Measurements from ENCODE around the gene MRNIP.

Gene MRNIP

DNA sequence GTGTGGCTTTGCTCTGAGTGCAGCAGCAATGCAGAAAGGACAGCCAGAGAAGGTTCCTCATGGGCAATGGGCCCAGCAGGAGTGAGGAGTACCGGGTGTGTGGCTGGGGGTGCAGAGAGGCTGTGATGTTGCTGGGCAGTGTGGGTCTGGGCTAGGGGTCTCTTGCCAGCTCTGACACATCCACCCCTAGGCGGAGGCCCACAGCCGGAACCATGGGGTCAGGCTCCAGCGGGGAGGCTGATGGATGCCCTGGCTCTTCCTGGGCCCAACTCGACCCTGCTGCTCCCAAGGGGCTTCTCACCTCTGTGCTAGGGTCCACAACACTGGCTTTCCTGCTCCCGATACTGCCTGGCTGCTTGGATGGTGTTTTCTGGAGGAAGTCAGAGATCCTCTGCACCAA is 29.2 kb upstream of the MRNIP start:
- no peak for DNase-seq (ENCODE audit: low read depth)

DNA sequence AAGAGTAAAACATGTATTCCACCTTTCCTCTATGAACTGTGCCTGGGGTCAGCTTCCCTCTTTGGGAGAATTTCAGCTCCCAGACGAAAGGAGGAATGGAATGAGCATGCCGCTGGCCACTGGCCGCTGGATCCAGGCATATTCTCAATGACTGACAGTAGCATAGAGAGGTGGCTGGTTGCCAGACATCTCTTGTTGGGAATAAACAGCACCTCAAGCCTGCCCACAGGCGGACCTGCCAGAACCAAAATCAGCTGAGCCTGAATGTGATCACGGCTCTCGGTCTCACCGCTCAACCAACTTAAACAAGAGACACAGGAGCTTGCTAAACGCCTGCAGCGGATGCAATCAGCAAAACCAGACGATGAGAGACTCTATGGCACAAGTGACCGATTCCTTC is 28.5 kb upstream of the MRNIP start:
- DNase-seq (ENCODE audit: low read depth): no peak

DNA sequence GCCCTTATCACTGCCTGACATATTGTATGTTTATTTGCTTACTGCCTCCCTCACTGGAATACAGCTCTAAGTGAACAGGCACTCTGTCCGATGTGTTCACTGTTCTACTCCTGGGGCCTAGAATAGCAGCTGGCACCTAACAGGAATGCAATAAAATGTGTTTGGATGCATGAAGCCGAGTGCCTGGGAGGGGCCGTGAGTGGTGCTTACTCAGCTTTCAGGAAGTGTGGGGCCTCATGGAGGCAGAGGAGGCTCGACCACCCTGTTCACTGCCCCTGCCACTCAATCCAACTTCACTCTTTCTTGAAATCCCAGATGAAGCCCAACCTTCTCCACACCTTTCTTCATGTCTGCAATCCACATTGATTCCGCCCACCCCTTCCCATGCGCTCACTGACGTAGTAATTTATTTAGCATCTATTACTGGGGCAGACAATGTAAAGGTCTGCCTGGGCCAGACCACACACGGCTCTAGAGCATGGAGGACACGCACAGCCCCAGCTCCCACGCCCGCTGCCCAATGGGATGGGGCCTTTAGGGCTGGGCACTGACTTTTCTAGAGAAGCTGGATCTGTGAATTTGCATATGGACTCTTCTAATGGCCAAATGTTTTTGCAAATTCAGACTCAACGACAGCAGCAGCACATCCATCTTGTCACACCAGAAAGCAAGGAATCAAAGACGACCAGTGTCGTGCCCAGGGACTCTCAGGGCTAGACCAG is 27.7 kb upstream of the MRNIP start:
- no peak for DNase-seq (ENCODE audit: low read depth)

DNA sequence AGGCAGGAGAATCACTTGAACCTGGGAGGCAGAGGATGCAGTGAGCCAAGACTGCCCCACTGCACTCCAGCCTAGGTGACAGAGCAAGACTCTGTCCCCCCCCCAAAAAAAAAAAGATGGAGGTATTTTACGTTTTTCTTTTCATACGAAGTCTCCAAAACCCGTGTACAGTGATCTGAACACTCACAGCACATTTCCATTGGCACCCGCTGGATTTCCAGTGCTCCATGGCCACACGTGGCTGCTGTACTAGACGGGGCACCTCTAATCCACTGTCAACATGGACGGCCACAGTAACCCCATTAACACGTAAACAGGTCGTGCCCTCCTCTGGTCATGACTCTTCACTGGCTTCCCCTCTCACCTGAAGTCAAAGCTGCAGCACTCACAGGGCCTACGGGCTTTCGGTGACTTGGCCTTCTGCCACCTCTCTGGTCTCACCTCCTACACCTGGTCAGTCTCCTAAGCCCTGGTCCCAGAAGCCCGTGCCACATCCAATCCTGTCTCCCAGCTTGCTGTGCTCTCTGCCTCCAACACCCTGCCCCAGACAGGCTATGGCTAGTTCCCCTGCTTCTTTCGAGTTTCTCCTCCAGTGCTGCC is 27.0 kb upstream of the MRNIP start:
- DNase-seq (ENCODE audit: low read depth): no peak

DNA sequence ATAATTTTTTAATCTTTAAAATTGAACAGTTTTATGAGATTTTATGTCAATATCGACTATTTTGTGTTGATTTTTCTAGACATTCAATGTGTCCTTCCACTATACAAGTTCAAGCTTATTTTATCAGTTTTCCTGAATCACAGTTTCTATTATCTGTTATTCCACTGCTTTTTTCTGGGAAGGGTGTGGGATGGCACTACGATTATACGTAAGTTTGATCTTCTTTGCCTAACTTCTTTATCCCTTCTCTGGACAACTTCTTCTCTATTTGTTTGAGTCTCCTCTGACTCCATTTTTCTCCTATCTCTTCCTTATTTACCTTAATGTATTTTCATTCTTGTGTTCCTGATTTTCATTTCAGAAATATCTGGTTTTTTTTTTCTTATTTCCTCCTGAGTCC is 24.5 kb upstream of the MRNIP start:
- no peak for DNase-seq (ENCODE audit: low read depth)

DNA sequence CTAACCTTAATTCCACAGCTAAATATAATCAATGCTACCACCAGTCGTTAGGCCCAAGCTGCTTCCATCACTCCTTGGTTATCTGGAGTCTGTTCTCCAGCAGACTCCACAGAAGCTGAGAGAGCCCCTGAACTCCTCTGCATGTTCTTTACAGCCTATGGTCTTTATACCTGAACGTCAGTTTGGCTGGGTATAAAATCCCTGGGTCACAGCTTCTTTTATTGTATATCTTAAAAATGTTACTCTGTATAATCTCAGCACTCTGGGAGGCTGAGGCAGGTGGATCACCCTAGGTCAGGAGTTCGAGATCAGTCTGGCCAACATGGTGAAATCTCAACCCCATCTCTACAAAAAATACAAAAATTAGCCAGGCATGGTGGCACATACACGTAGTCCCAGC is 23.7 kb upstream of the MRNIP start:
- no peak for DNase-seq (ENCODE audit: low read depth)

DNA sequence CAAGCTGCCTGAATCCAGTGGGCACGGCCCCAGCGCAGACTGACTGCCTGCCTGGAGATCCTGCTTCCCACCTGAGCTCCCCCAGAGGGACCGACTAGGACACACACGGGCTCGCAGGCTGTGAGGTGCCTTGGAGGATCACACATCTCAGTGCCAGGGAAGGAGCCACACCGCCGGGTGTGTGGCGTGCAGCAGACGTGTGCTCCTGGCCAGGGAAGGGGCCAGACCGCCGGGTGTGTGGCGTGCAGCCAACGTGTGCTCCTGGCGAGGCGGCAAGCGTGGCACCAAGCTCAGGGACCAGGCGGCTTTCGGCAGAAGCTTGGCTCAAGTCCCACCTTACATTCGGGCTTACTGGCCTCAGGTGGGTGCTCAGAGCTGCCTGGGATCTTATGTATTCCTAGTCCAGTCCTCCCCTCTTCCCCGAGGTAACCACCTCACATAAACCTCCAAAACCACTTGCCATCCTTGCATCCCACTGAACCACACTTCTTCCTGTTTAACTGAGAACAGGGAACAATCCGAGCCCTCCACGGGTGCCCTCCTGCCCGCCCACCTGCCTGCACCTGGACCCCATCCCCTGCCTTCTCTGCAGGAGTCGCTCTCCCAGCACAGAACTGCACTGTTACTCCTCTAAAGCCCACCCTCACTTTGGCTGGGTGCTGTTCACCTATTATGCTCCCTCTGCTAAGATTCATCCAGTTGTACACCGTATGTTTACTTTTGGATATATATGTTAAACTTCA is 22.4 kb upstream of the MRNIP start:
- DNase-seq (ENCODE audit: low read depth): no peak

DNA sequence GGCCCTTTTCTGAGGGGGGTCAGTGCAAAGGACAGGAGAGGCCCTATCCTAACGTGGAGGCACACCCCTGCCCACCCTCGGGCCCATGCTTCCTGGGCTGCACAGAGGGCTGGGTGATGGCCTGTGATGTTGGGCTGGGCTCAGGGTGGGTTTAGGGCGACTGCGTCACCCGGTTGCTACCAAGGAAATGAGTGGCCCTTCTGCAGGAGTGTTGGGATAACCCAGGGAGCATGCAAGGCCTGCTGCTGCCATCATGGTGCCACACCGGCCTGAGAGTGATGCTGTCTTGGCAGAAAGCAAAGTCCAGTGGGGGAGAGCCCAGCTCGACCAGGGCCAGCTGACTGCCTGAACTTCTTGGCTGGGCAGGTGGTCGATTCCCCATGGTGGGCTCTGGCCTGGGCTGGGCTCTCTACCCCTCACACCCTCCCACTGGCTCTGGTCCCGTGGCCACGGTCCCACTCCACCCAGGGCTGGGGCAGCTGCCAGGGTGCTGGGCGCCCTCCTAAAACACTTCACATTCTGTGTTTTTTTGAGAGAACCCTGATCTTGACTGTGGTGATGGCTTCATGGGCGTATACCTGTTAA is 21.5 kb upstream of the MRNIP start:
- no peak for DNase-seq (ENCODE audit: low read depth)

DNA sequence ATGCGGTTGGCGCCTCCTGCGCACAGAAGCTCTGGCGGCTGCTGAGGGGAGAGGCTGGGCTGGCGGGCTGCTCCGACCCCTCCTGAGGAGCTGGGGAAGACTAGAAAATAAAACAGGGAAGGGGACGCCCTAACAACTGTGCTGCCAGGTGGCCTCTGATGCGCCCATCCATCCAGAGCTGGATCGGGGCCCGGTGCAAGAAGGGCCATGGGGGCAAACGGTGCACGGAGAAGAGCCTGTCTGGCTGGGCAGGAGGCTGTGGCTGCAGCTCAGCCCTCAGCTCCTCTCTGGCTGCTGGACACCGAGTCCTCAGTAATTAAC is 21.0 kb upstream of the MRNIP start:
- no peak for DNase-seq (ENCODE audit: low read depth)

DNA sequence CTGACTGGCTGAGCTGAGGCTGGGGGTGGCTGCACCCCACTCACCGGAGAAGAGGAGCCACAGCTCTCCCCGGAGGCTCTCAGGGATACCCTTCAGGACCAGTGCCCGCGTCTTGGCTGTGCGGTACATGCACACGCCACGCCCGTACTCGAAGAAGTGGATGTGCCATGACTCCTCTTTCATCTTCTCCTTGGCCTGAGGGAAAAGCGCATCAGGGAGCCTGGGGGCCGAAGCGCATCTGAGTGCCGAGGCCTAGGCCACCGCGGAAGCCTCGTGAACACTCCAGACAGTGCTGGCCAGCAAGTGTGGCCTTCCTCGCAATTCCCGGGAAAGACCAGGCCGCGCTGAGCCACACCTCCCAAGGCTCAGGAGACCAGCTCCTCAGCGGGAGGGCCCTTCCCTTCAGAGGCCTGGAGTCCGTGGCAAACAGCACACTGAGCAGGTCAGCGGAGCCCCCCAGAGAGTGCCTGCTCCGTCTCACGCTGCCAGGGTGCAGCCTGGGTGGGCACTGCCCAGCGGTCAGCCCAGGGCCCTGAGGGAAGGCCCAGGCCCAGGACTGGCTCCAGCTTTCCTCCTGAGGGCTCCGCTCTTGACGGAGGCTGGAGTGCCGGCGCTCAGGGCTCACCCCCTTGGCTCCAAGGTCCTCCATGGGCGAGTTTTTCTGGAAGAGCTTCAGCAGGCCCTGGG is 20.5 kb upstream of the MRNIP start:
- no peak for DNase-seq (ENCODE audit: low read depth)

DNA sequence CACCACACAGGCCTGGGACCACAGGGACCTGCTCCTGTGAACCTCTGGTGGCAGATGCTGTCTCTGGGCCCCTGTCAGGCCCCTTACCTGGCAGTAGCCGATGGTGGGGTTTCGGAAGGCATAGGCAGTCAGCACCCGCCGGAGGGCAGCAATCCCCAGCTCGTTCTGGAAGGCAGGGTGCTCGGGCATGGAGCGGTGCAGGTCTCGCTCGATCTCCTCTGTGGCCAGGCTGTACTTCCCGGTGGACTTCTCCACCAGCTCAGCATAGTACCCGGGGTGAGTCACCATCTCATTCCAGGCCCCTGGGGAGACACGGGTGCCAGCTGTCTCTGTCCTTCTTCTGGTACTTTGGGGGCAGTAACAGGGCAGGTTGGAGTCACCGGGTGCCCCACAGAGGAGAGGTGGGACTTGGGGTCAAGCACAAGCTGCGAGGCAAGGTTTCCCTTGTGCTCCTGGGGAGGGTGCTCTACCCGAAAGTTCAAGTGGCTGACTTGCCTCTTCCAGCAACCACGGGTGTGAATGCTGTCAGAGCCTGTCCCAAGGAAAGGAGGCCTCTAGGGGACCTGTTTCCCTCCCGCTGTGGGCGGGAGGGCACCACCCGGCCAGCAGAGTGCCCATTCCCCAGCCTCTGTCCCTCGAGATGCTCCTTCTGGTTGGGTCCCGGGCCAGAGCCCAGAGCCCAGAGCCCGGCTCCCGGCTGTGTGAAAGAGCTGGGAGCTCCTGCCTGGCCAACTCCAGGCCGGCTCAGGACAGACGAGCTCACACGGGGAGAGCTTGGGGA is 19.8 kb upstream of the MRNIP start:
- no peak for DNase-seq (ENCODE audit: low read depth)

DNA sequence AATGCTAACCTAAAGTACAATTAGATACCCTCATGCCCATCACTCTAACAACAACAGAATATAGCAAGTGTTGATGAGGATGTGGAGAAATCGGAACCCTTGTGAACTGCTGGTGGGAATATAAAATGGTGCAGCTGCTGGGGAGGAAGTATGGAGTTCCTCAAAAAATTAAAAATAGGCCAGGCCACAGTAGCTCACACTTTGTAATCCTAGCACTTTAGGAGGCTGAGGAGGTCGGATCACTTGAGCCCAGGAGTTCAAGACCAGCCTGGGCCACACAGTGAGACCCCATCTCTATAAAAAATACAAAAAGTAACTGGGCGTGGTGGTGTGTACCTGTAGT is 18.0 kb upstream of the MRNIP start:
- DNase-seq (ENCODE audit: low read depth): no peak

DNA sequence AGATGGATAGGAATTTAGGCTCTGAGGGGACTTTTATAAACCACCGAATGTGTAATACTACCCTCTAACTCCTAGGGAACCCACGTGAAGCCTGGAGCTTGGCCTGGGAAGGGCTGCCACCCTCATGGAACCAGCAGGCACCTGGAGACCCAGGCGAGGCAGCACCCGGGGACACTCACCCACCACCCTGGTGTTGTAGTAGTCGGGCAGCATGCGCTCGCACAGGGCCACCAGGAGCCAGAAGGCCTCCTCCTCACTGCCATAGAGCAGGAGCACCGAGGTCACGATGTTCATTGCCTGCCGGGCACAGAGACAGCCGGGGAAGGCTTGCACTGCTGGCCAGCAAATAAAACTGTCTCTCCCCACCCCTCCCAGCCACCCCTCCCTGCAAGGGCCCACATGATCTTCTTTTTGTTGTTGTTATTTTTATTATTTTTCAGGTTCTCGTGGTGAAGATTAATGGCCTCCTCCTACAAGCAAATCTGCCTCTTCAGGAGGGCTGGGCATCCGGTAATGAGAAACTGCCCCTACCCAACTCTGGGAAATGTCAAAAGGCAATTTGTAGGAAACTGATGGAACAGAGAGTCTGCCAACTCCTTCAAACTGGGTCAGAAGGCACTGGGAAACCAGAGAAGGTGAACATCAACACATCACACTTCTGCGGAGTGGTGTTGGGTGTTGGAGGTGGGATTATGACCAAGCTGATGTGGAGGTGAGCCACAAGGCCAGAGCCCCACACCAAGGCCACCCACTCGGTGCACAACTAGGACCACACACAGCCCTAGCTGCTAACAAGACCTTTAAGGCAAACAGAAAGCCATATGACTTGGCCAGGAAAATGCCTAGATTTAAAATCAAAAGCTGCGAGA is 17.4 kb upstream of the MRNIP start:
- no peak for DNase-seq (ENCODE audit: low read depth)

DNA sequence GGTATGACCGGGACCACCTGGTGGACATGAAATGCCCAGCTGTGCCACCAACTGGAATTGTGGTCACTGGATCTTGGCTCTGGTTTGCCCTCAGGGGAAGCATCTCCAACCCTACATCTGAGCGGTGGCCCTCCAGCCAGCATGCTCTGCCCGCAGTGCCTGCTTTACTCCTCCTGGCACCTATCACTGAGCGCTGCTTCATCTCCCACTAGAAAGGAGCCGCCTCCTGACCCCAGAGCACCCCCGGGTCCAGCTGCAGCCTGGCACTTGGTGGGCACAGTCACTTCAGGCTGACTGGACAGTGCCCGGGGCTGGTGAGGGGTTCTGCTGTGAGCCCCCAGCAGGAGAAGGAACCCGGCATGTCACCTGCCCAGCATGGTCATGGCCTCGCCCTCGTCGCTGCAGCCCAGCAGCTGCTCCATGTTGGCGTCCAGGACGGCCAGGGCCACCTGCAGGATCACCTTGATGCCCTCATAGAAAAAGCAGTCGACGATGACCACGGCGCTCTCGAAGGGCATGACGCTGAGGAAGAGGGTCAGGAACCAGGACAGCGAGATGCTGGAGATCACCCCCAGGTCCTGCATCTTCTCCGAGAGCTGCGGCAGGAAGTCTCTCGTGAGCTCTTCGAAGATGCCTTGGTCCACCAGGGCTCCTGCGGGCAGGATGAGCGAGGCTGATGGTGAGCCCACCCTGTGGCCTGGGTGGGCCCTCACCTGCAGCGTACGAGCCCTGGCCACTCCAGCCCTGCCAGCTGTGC is 16.1 kb upstream of the MRNIP start:
- no peak for DNase-seq (ENCODE audit: low read depth)

DNA sequence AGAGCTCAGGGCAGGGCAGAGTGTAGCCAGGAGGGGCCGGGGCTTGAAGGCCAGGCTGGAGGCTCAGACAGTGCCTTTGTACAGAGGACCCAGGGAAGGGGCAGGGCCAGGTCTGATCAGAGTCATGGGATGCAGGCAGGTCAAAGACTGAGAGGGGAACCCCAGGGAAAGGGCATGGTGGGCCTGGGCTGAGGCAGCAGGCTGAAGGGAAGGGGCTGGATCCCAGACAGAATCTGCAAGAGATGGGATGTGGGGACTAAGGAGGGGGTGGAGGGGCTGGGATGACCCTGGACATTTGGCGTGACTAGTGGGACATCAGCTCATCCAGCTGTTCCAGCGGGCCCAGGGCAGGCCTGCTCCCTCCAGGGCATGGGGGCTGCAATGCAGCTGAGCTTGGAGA is 15.5 kb upstream of the MRNIP start:
- DNase-seq (ENCODE audit: low read depth): no peak

DNA sequence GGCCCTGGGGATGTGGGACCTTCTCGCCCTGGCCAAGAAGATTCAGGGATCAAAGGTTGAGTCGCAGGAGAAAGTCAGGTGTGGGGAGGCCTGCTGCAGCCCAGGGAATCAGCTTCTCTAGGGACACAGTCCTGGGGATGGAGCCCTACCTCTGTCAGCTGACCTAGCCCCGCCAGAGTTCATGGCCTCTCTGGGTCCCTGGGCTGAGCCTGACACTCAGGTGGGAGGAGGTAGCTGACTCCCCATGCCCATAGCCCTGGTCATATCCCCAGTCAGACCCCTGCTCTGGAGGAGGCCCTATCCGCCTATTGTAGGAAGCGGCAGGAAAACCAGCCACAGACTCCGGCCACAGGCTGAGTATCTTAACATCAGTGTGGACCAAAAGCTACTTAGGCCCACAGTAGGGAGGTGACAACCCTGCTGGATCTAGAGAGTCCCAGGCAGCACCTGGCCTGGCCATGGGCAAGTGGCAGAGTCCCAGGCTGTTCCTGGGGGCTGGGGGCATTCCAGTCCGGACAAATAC is 15.0 kb upstream of the MRNIP start:
- no peak for DNase-seq (ENCODE audit: low read depth)

DNA sequence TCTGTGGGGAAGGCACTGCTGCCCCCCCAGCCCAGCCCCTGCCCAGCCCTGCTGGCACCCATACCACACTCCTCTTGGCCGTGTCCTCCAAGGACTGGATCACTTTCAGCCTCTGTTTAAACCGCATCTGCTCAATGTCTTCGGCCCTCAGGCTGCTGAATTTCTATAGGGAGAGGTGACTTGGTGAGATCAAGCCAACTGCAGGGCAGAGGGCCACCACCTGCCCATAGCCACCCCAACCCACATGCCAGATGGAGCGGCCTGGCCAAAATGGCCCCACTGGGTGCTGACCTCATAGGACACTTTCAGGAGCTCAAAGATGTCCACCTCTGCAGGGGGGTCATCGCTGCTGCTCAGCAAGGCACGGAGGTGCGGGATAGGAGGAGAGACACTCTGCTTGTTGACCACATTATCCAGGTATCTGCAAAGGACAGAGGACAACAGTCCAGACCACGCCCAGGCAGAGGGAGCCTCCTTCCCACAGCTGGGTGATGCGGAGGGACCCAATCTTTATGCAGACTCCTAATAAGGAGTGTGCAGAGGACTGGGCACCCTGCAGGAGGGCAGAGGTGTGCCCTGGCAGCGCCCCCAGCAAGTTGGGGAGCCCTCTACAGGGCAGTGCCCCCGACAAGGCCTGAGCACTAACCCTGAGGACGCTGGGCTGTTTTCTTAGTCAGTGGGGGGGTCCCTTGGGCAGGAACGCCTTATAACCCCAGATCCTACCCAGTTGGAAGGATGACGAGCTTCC is 14.4 kb upstream of the MRNIP start:
- DNase-seq (ENCODE audit: low read depth): no peak

DNA sequence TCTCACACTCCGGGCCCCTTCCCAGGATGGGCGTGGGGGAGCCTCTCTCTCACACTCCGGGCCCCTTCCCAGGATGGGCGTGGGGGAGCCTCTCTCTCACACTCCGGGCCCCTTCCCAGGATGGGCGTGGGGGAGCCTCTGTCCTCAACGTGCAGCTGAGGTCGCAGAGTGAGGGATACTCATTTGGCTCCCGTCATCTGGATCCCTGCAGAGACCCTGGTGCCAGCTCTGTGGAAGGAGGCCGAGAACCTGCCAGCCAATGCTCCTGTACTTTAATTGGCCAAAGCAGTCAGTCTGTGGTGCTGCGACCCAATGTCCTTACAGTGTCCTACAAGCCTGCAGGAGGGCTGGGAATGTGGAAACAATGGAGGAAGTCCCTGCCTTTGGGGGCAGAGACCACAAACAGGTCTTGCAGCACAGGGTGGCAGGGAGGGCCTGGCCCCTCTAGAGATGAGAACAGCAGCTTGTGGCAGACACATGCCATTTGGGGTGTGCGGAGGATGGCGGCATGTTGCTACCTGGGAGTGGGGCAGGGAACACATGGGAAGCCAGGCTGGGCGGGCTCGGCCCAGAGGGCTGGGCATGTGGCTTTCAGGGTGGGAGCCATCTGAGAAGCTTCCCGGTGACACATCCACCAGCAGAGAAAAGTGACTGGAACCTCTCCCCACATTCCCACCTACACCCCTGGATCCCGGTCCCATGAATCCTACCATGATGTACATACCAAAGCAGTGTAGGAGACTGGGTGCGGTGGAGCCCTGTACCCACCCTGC is 13.6 kb upstream of the MRNIP start:
- DNase-seq (ENCODE audit: low read depth): no peak
